GM11168 (cell line): ENCODE results near the gene CUEDC1.

Experiments used
- in situ Hi-C: fragments of 300-500 bp; cut with MboI; formaldehyde crosslinking; loops from one replicate; pipeline ENCODE4 v1.12.0; 2022; ENCODE audit warnings: low sequenced_read_pairs; ENCODE audit not compliant: unreplicated experiment

The CUEDC1 gene

DNA sequence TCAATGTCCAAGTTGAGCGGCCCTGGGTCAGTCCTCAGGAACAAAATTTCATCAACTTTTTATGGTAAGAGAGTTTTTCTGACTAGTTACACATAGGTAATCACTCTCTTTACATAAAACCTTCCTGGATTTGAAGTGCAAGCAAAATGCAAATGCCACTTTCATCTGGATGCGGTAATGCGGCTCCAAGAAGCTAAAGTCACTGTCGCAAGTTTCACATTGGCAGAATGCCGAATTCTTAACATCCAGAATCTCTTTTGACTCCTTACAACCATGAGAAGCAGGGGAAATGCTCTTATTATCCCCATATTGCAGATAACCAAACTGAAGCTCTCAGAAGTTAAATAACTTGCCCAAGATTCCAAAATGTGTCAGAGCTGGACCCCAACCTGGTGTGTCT, 135.3 kb downstream of the CUEDC1 start:
- in situ Hi-C loops, result no loop called here

DNA sequence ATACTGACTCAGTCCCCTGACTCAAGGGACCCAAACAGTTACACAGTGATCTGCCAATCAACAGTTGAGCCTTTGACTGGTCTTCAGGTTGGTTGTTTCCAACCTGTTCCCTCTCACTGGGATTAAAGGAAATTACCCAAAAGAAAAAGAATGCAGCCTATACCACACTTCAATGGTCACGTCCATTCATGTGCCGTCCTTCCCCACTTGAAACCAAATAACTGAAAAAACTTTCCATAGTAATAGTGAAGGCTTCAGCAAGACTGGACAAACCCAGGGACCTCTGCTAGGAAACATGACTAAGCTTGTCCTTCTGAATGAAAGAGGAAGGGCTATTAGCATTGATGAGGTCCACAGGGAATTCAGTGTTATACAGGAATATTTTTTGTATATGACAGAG, 135.9 kb downstream of the CUEDC1 start:
- in situ Hi-C loops, result no loop called here

DNA sequence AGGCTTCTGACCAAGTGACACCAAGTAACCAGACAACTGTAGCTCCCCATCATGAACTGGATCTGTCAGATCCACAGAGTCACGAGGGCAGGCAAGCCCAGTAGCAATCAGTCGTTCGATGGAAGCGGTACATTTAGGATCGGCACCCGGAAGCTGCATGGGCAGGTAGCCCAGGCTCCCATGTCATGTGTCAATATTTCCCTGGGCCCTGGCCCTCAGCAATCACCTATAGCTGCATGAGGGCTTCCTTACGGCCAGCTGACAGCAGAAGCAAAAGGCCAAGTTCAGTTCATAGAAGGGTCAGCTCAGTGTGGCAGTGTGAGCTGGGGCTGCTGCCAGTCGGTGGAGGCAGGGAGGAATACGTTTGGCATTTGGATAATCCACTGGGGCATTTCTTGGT, 137.1 kb downstream of the CUEDC1 start:
- in situ Hi-C loops, result no loop called here

DNA sequence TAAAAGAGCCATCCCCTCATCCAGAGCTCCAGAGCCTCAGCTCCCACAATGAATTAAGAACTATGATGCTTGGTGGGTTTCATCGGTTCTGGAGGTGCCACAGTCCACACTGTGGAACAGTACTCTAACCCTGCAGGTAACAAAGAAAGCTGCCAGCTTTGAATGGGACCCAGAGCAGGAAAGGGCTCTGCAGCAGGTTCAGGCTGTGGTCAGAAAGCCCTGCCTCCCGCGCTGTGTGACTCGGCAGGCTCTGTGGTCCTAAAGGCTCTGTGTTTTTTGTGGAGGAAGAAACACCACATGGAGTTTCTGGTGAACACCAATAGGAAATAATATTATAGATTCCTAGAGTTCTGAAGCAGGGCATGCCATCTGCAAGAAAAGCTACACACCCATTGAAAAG, 137.9 kb downstream of the CUEDC1 start:
- in situ Hi-C loops, result no loop called here

DNA sequence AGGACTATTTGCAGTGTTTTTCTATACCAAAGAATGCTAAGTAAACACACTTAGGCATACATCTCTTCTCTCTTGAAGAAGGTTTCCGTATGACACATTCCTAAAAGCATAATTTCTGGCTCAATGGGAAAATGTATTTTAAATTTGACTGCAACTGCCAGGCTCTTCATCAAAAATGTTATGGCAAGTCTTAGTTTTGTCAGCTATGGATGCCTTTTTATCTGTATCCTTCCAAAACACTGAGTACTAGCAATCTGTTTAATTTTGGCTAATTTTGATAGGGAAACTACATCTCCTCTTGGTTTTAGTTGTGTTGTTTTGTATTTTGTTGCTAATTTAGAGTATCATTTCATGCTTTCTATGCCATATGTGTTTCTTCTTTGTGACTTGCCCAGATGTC, 140.8 kb downstream of the CUEDC1 start:
- in situ Hi-C loops, result no loop called here

DNA sequence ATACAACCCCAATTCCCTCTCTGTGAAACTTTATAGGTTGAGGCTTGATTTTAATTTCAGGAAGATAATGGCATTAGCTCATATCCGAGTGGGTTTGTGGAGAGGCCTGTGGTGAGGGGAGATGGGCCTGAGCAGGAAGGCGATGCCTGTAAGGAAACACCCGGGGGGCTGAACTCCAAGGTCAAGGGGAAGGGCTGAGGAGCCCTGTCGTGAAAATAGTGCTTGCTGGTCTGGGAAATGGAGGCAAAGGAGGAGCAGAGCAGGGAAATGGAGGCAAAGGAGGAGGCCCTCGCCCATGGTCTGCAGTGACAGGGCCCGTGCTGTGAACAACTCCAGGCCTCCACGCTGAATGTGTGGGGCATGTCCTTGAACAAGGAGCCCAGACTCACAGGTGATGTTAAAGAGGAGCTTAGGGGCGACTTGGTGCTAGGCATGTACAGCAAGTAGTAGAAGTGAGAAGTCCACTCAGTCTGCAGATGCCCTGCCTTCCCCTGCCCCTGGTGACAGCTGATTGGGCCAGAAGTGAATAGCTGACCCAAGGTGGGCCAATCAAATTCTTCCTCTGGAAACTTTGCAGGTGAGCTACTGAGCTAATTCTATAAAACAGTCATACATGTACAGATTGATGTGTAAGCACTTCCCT, 143.5 kb downstream of the CUEDC1 start:
- in situ Hi-C loops, result no loop called here
